Brain microvascular endothelial cell (primary cell): ENCODE data around the gene IP6K3.

Experiments
- DNase-seq: peaks from one replicate; pipeline ENCODE4 v3.0.0-alpha.2; 2020
- H3K27ac ChIP-seq: fragments of 250-450 bp; sonication (Bioruptor Pico); 2 replicates; pipeline ENCODE4 v1.5.1; 2020; ENCODE audit warnings: mild to moderate bottlenecking, moderate library complexity
- H3K27me3 ChIP-seq: fragments of 250-450 bp; sonication (Bioruptor Pico); replicated peaks from 2 replicates; pipeline ENCODE4 v1.5.1; 2020; ENCODE audit warnings: mild to moderate bottlenecking
- H3K36me3 ChIP-seq: fragments of 250-450 bp; sonication (Bioruptor Pico); replicated peaks from 2 replicates; pipeline ENCODE4 v1.5.1; 2020; ENCODE audit warnings: mild to moderate bottlenecking
- H3K4me3 ChIP-seq: 2 replicates; pipeline ENCODE4 v1.5.1; 2011; ENCODE audit warnings: low read depth, mild to moderate bottlenecking, control low read depth, low read length, moderate library complexity
- CTCF ChIP-seq: IDR thresholded peaks from 2 replicates; pipeline ENCODE4 v1.5.1; 2011; ENCODE audit warnings: low read depth, mild to moderate bottlenecking, moderate library complexity, low read length, control low read depth, inconsistent platforms; ENCODE audit errors: missing control alignments
- in situ Hi-C: cut with HindIII; loops from 2 replicates; pipeline ENCODE4 v1.10.0; 2017; ENCODE audit warnings: low sequenced_read_pairs, low pct_ligation_motif_present

IP6K3 gene

GRCh38 chr6:33708516-33709204, 38.0 kb downstream of the IP6K3 start:
- DNase-seq, result no peak
- TF ChIP-seq CTCF, result no peak
- Histone ChIP-seq H3K27ac (no peak overlapping the region), H3K36me3 (no peaks in the 10 kb centered on the region), H3K4me3 (no peak overlapping the region), H3K27me3 (no peaks in the 10 kb centered on the region)
- in situ Hi-C loops, result no loop called here

GRCh38 chr6:33707771-33708170, 38.9 kb downstream of the IP6K3 start:
- no peaks in the 10 kb centered on the region for H3K36me3 ChIP-seq
- DNase-seq, result no peak
- no peaks in the 10 kb centered on the region for H3K27me3 ChIP-seq
- TF ChIP-seq CTCF, result no peak
- no peak overlapping the region for H3K27ac ChIP-seq
- no peak overlapping the region for H3K4me3 ChIP-seq
- in situ Hi-C loops, result no loop called here

- in situ Hi-C loops, result no loop called here
- no peak for DNase-seq
- TF ChIP-seq CTCF, result no peak
- Histone ChIP-seq H3K4me3 (no peak overlapping the region), H3K27ac (no peak overlapping the region), H3K27me3 (no peaks in the 10 kb centered on the region), H3K36me3 (no peaks in the 10 kb centered on the region)
Measured at GRCh38 chr6:33705955-33706725, 40.6 kb downstream of the IP6K3 start.

GRCh38 chr6:33705268-33705885, 41.3 kb downstream of the IP6K3 start:
- H3K4me3 ChIP-seq, result no peak overlapping the region
- no peak overlapping the region for H3K27ac ChIP-seq
- DNase-seq, result no peak
- H3K27me3 ChIP-seq, result no peaks in the 10 kb centered on the region
- in situ Hi-C loops, result no loop called here
- no peak for TF ChIP-seq CTCF
- peaks cover under 1% of the 10 kb centered on the region for H3K36me3 ChIP-seq

GRCh38 chr6:33704215-33705066, 42.3 kb downstream of the IP6K3 start:
- Histone ChIP-seq H3K27ac (no peak overlapping the region), H3K4me3 (no peak overlapping the region), H3K27me3 (no peaks in the 10 kb centered on the region), H3K36me3 (peaks cover 5% of the 10 kb centered on the region)
- no peak for TF ChIP-seq CTCF
- no peak for DNase-seq
- in situ Hi-C loops, result no loop called here
